Measurements from ENCODE around the gene CCDC182. TPM values are rescaled to one million over a fixed set of nuclear protein-coding genes. Genes with fewer than 3 reads are reported as not detected.

The CCDC182 gene
- total and polyA plus RNA-seq, 2 donors from 2014 or later = not detected

DNA sequence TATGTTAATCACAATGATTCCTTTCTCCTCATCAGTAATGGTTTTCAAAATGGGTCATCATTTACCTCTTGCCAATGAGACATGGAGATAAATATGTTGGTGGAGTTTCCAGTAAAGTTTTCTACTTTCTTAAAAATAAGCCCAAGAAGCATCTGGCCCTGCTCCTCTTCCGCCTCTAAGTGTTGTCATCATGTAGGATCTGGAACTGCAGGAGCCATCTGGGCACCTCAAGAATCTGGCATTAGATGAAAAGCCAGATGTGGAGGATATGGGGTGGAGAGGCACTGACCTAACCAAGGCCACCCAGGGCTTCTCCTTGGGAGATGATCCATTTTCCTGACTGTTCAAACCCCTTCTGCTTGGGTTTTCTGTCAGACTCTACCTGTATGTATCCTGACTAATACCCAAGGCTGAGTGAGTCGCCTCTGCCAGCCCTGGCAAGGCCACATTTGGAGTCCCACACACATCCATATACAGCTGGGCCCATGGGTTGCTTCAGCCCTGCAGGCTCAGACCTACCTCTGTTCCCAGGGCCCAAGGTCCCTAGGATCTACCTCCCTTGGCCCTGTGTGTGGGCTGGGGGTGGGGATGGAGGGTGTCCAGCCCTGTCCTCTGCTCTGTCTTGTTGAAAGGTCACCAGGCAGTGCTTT is 24.6 kb downstream of the CCDC182 start:
- FAIRE-seq = no peak
- intact Hi-C loops (cut with DNase I) = no loop called here

DNA sequence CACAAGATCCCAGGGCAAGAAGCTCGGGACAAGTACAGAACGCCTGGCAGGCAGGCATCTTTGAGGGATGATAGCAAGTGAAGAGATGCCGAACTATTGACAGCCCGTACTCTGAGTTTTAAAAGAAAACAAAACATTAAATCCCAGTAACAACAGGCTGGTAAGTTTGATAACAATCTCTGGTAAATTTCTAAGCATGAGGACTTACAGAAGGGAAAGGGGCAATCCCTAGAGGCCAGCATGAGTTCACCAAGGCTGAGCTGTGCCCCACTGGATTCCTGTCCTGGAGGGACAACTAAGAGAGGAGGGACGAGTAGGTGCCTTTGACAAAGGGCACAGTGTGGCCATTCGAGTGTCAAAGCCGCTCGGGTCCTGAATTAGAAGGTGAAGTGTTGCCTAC is 26.2 kb downstream of the CCDC182 start:
- DNase-seq (no peak), FAIRE-seq (no peak)
- TF ChIP-seq, protein P1, sequence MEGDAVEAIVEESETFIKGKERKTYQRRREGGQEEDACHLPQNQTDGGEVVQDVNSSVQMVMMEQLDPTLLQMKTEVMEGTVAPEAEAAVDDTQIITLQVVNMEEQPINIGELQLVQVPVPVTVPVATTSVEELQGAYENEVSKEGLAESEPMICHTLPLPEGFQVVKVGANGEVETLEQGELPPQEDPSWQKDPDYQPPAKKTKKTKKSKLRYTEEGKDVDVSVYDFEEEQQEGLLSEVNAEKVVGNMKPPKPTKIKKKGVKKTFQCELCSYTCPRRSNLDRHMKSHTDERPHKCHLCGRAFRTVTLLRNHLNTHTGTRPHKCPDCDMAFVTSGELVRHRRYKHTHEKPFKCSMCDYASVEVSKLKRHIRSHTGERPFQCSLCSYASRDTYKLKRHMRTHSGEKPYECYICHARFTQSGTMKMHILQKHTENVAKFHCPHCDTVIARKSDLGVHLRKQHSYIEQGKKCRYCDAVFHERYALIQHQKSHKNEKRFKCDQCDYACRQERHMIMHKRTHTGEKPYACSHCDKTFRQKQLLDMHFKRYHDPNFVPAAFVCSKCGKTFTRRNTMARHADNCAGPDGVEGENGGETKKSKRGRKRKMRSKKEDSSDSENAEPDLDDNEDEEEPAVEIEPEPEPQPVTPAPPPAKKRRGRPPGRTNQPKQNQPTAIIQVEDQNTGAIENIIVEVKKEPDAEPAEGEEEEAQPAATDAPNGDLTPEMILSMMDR (IDR thresholded peaks at IDR 0.05; ENCODE audit: borderline replicate concordance, extremely low read depth, insufficient read depth) = no peak
- no peaks in the 10 kb centered on the region for H3K36me3 ChIP-seq (ENCODE audit: control insufficient read depth in 2 of 3, insufficient read depth in 3 of 3, low read length in 3 of 3)
- no peak overlapping the region for H3K27ac ChIP-seq (ENCODE audit: low read depth in 2 of 2, low read length in 2 of 2)
- no peak overlapping the region for H3K4me3 ChIP-seq (ENCODE audit: low read length in 3 of 3)
- H3K27me3 ChIP-seq (ENCODE audit: control insufficient read depth, insufficient read depth, low read length) = no peaks in the 10 kb centered on the region
- intact Hi-C loops (cut with DNase I) = no loop called here
- H3K9me3 ChIP-seq (ENCODE audit: control insufficient read depth in 2 of 3, insufficient read depth in 1 of 3, low read length in 3 of 3) = no peaks in the 10 kb centered on the region
- peaks cover 0 to 8% (median 2%) of the 10 kb centered on the region in 3 donors for H3K4me1 ChIP-seq (ENCODE audit: control insufficient read depth in 2 of 3, insufficient read depth in 2 of 3, low read depth in 1 of 3, low read length in 3 of 3)
- no peak overlapping the region for H3K9ac ChIP-seq (ENCODE audit: low read length in 3 of 3)

More for the DNA sequence above, 24.6 kb downstream of the CCDC182 start:
- H3K27me3 ChIP-seq (ENCODE audit: control insufficient read depth, insufficient read depth, low read length) = no peaks in the 10 kb centered on the region
- H3K9me3 ChIP-seq (ENCODE audit: control insufficient read depth in 2 of 3, insufficient read depth in 1 of 3, low read length in 3 of 3) = no peaks in the 10 kb centered on the region
- no peaks in the 10 kb centered on the region for H3K36me3 ChIP-seq (ENCODE audit: control insufficient read depth in 2 of 3, insufficient read depth in 3 of 3, low read length in 3 of 3)
- TF ChIP-seq, protein P1 (IDR thresholded peaks at IDR 0.05; ENCODE audit: borderline replicate concordance, extremely low read depth, insufficient read depth) = no peak
- no peak for DNase-seq
- H3K27ac ChIP-seq (ENCODE audit: low read depth in 2 of 2, low read length in 2 of 2) = no peak overlapping the region
- no peak overlapping the region for H3K9ac ChIP-seq (ENCODE audit: low read length in 3 of 3)
- H3K4me1 ChIP-seq (ENCODE audit: control insufficient read depth in 2 of 3, insufficient read depth in 2 of 3, low read depth in 1 of 3, low read length in 3 of 3) = peaks cover 0 to 18% (median 7%) of the 10 kb centered on the region in 3 donors
- H3K4me3 ChIP-seq (ENCODE audit: low read length in 3 of 3) = no peak overlapping the region

DNA sequence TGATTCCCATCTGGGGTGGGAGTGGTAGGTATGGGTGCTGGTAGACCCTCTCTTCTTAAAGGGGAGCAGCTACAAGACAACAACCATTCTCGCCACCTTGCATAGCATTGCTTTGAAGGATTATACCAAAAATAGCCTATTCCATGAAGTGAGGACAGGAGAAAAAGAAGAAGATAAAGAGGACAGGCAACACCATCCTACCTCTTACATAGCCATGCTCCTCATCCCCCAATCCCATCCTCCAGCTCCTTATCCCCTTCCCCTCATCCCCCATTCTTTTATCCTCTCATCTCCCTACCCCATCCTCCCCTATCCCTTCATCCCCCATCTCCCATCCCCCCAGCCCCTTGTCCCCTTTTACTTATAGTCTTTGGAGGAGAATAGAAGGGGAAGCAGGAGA is 29.1 kb downstream of the CCDC182 start:
- H3K27me3 ChIP-seq (ENCODE audit: control insufficient read depth, insufficient read depth, low read length) = no peaks in the 10 kb centered on the region
- H3K4me1 ChIP-seq (ENCODE audit: control insufficient read depth in 2 of 3, insufficient read depth in 2 of 3, low read depth in 1 of 3, low read length in 3 of 3) = no peaks in the 10 kb centered on the region
- intact Hi-C loops (cut with DNase I) = no loop called here
- H3K9me3 ChIP-seq (ENCODE audit: control insufficient read depth in 2 of 3, insufficient read depth in 1 of 3, low read length in 3 of 3) = no peaks in the 10 kb centered on the region
- FAIRE-seq (no peak), DNase-seq (no peak)
- TF ChIP-seq, protein P1 (IDR thresholded peaks at IDR 0.05; ENCODE audit: borderline replicate concordance, extremely low read depth, insufficient read depth) = no peak
- no peaks in the 10 kb centered on the region for H3K36me3 ChIP-seq (ENCODE audit: control insufficient read depth in 2 of 3, insufficient read depth in 3 of 3, low read length in 3 of 3)
- no peak overlapping the region for H3K27ac ChIP-seq (ENCODE audit: low read depth in 2 of 2, low read length in 2 of 2)
- H3K9ac ChIP-seq (ENCODE audit: low read length in 3 of 3) = no peak overlapping the region
- H3K4me3 ChIP-seq (ENCODE audit: low read length in 3 of 3) = no peak overlapping the region
